ENCODE measurements around the gene SDK2. TPM values are rescaled to one million over a fixed set of nuclear protein-coding genes. Genes with fewer than 3 reads are reported as not detected.

The SDK2 gene
- total and polyA plus RNA-seq, 9 of the 15 experiments (the other 6 are each of a cell fraction or from before 2014, with no cell fraction given), result 0.04 TPM; not detected in 8

GRCh38 chr17:73469311-73469710 lies 174.9 kb downstream of the SDK2 start (continued):
- TF ChIP-seq PATZ1 (CRISPR knock-in tag; IDR thresholded peaks at IDR 0.05; ENCODE audit: borderline replicate concordance) (no peak), ZNF253 (CRISPR knock-in tag; conservative IDR thresholded peaks at IDR 0.05) (no peak), BACH1 (tag; IDR thresholded peaks at IDR 0.05) (no peak)

- TF ChIP-seq BCOR (IDR thresholded peaks at IDR 0.05) (0 out of 2 replicates have a peak, but pooled peaks have one; percentile 31), ZFP36 (IDR thresholded peaks at IDR 0.05; ENCODE audit: low read depth, low read length, partially characterized antibody) (peak; percentile 72), RBM25 (IDR thresholded peaks at IDR 0.05; ENCODE audit: low read depth, low read length, severe bottlenecking) (peak; percentile 84), ZEB2 (IDR thresholded peaks at IDR 0.05) (no peak)
- H3K27ac ChIP-seq (ENCODE audit: extremely low read depth, low read depth, low read length), result no peak overlapping the region
- peaks cover 0 to 13% of the 10 kb centered on the region in 2 experiments; a peak in 3 of 5 replicates for H3K27me3 ChIP-seq (ENCODE audit: control insufficient read depth in 2 of 2, insufficient read depth in 2 of 2, low read length in 2 of 2)
- H2AFZ ChIP-seq (ENCODE audit: low read depth, low read length), result no peak overlapping the region
- 6% methylated on average over 5 of the region's 5 CpGs for WGBS (ENCODE audit: insufficient coverage, low coverage, missing lambda C conversion rate)
- DNase-seq (ENCODE audit: extremely low read depth in 1 of 4, low spot score in 3 of 4) (no peak), ATAC-seq (no peak), FAIRE-seq (no peak)
- no peaks in the 10 kb centered on the region for H4K20me1 ChIP-seq (replicated peaks; ENCODE audit: control insufficient read depth, insufficient read depth, low read length)
- no peaks in the 10 kb centered on the region for H3K79me2 ChIP-seq (ENCODE audit: control insufficient read depth, insufficient read depth, low read length)
- BruUV-seq (replicated peaks), result no TSS peak
- no peak overlapping the region for H3K9ac ChIP-seq (ENCODE audit: insufficient read depth in 1 of 2, low read depth in 2 of 2, low read length in 2 of 2)
- H3K36me3 ChIP-seq (ENCODE audit: control insufficient read depth, insufficient read depth, low read length), result no peaks in the 10 kb centered on the region
- H3K4me1 ChIP-seq (replicated peaks in 1 of 2; ENCODE audit: control insufficient read depth in 2 of 2, insufficient read depth in 2 of 2, low read length in 2 of 2), result no peaks in the 10 kb centered on the region
- intact Hi-C loops (cut with micrococcal nuclease) (no loop called here), in situ Hi-C loops (cut with MboI) (no loop called here)
- H3K4me3 ChIP-seq, result no peak overlapping the region
- CTCF ChIA-PET (ENCODE audit: low intra/inter-chr PET ratio), result no interaction called here
- H3K9me1 ChIP-seq (ENCODE audit: control insufficient read depth, insufficient read depth, low read length), result no peaks in the 10 kb centered on the region
- POLR2A ChIA-PET, result interaction anchor here (0.6 to 1.3 kb wide), 2 partner anchors 10 to 949 kb away, joined by 3 to 6 read pairs; no protein-coding TSS in a partner anchor
- no peaks in the 10 kb centered on the region; the same call in 1 of the 2 replicates for H3K9me3 ChIP-seq (replicated peaks; ENCODE audit: control insufficient read depth, insufficient read depth, low read depth, low read length)
- no peak overlapping the region for H3K4me2 ChIP-seq (ENCODE audit: insufficient read depth, low read length)
Observed at GRCh38 chr17:73468221-73468620, 176.0 kb downstream of the SDK2 start.

Measured in K562 (cell line).